HG02970 (cell line): ENCODE measurements around the gene VSIG10L.

Experiments
- ATAC-seq: cut with Tn5 transposase; IDR thresholded peaks from one replicate; pipeline ENCODE4 v1.9.1; 2021; ENCODE audit warnings: mild to moderate bottlenecking, moderate library complexity, moderate number of reproducible peaks; ENCODE audit not compliant: unreplicated experiment, low FRiP score

VSIG10L gene

DNA sequence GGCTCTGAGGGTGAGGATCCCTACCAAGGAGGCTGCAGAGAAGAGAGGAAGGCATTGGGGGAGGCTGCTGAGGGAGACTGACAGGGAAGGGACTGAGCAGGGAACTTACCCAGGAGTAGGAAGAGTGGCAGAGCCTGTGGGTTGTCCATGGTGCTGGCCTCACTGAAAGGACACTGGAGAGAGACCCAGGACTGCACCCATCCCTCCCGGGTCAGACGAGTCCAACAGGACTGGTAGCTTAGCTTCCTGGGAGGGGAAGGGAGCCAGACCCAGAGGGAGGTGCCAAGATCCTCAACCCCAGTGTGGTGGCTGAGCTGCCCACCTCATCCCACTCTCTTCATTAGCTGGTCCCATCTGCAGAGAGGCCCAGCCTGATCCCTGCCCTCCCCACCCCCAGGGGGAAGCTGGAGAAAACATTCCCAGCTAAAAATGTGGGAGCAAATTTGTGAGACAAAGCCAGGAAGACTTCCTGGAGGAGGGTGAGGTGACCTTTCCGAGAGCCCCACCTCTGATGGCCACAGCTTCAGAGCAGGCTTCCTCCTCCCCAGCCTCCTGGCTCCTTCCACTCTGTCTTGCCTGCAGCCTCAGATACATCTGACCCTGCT is at the start of gene VSIG10L:
TSS of gene VSIG10L (minus strand) at position 164 of the 605 bp plus-strand sequence. CDS start at position 149, 15 bp downstream.
- ATAC-seq: no peak

- ATAC-seq: no peak
Observed at GRCh38 chr19:51391073-51391611, 49.2 kb upstream of the VSIG10L start.

DNA sequence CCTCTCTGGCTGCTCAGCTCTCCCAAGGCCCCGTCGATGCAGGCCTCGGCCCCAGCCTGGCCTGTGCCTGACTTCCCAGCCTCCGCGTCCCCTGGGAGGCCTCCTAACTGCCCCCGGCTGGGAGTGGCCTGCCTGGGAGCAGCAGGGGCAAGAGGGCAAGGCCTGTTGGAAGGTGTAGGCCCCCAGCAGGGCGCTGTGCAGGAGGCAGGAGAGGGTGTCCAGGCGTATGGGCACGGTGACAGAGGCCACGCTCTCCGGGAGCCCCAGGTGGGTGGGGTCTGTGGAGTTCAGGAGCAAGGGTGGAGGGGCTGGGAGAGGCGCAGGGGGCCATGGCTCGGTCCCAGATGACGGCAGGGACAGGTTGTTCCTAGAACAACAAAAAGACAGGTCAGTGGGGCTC is 47.2 kb upstream of the VSIG10L start:
- ATAC-seq: no peak

GRCh38 chr19:51387924-51388389 is 46.0 kb upstream of the VSIG10L start, which contains the start of gene LIM2:
TSS of gene LIM2 (minus strand) at chr19:51387974. CDS start at chr19:51387443, 531 bp downstream.
- ATAC-seq: no peak

- ATAC-seq: no peak
Observed at GRCh38 chr19:51386882-51387520, 45.1 kb upstream of the VSIG10L start.

DNA sequence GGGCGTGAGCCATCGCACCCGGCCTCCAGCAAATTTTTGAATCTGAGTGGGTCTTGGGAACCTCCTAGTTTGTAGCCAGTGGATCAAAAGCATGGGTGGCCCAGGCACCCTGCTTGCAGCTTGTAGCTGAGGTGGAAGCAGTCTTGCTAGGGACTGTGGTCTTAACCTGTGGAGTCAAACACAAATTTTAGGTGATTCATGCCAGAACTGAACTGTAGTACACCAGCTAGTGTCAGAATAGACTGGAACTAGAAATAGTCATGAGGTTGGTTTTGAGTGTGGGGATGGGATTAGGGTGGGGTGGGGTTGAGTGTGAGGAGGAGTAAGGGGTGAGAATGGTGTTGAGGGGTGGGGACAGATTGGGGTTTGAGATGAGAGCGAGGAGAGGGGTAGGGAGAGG is 40.1 kb upstream of the VSIG10L start:
- no peak for ATAC-seq

- ATAC-seq: no peak
Observed at GRCh38 chr19:51380379-51380778, 38.4 kb upstream of the VSIG10L start.

DNA sequence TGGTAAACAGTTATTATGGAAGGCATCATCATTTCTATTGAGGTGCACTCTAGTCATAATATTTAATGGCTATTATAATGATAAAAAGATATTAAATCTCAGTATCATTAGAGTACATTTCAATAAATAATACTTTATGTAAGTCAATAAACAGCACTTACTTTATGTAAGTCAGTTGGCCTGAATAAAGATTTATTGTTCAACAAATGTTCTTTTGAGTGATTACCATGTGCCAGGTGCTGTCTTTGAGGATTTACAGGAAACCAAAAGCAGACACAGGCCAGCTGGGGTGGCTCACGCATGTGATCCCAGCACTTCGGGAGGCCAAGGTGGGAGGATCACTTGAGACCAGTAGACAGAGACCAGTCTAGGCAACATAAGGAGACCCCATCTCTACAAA is 35.5 kb upstream of the VSIG10L start:
- no peak for ATAC-seq

DNA sequence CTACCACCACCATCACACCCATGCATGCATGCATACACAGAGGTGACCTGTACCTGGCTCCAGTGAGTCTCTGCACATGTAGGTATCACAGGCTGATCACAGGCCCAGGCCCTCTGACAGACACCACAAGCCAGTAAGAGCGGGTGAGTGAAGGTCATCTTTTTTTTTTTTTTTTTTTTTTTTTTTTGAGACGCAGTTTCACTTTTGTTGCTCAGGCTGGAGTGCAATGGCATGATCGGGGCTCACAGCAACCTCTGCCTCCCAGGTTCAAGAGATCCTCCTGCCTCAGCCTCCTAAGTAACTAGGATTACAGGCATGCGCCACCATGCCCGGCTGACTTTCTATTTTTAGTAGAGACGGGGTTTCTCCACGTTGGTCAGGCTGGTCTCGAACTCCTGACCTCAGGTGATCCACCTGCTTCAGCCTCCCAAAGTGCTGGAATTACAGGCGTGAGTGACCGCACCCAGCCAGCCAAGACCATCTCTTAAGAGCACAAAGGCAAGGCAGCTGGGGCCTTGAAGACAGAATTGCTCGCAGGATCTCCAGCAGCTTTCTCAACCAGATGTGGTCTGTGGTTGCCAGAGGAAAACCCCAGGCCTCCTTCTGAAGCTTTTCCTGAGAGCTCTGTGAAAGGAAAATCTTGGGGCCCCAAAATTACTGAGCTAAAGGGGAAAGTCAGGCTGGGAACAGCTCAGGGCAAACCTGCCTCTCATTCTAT is 33.7 kb upstream of the VSIG10L start:
- no peak for ATAC-seq

GRCh38 chr19:51372649-51373504 is 30.9 kb upstream of the VSIG10L start, which contains the start of gene NKG7:
TSS of gene NKG7 (minus strand) at chr19:51372654. CDS start at chr19:51372535, 119 bp downstream.
- no peak for ATAC-seq

- no peak for ATAC-seq
Observed at GRCh38 chr19:51372021-51372648, 30.2 kb upstream of the VSIG10L start.

GRCh38 chr19:51371186-51371690 is 29.3 kb upstream of the VSIG10L start:
- no peak for ATAC-seq

GRCh38 chr19:51370230-51370629 is 28.3 kb upstream of the VSIG10L start:
- ATAC-seq: no peak

GRCh38 chr19:51368366-51369282 is 26.7 kb upstream of the VSIG10L start, which contains the start of gene CLDND2:
TSS of gene CLDND2 (minus strand) at chr19:51369003. CDS start at chr19:51368577, 426 bp downstream.
- ATAC-seq: no peak

- peak; percentile 69 for ATAC-seq
Observed at GRCh38 chr19:51367565-51368365, 25.8 kb upstream of the VSIG10L start.

DNA sequence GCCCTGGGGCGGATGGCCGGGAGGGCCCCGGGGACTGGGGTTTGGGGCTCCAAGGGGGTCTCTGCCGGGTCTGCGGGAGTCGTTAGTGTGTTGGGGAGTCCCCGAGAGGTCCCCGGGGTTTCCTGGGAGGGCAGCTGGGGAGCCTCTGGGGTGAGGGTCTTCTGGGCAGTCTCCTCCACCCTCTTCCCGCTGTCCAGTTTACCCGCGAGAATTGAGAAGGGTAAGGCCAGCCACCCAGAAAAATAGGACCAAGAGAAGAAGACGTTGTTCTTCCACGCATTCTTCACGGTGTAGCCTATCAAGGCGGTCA is 25.3 kb upstream of the VSIG10L start:
- no peak for ATAC-seq

- peak; percentile 39 for ATAC-seq
Observed at GRCh38 chr19:51366389-51367254, 24.7 kb upstream of the VSIG10L start.
